Measurements from ENCODE around the gene CTXN3. TPM values are rescaled to one million over a fixed set of nuclear protein-coding genes. Genes with fewer than 3 reads are reported as not detected.

CTXN3 gene
- total RNA-seq, 1 donor from 2014 or later = not detected

GRCh38 chr5:127686424-127686823 lies 37.5 kb downstream of the CTXN3 start:
- TF ChIP-seq CTCF (IDR thresholded peaks at IDR 0.05) = no peak
- TF ChIP-seq EZH2phosphoT487 (IDR thresholded peaks at IDR 0.05) = no peak
- TF ChIP-seq EZH2 (IDR thresholded peaks at IDR 0.05) = no peak
- H3K27ac ChIP-seq = no peak overlapping the region
- H3K9me3 Mint-ChIP-seq = no peaks in the 10 kb centered on the region
- no peak overlapping the region for H3K4me3 ChIP-seq
- H3F3A ChIP-seq (ENCODE audit: low read depth) = no peaks in the 10 kb centered on the region
- no peaks in the 10 kb centered on the region for H3K27me3 Mint-ChIP-seq (ENCODE audit: insufficient read depth, low read depth)
- no peak overlapping the region for H3K9ac ChIP-seq
- no peaks in the 10 kb centered on the region for H3K36me3 ChIP-seq
- no peaks in the 10 kb centered on the region for H3K27me3 ChIP-seq
- no peaks in the 10 kb centered on the region for H3K9me3 ChIP-seq (ENCODE audit: low read depth)
- peak overlapping the region; percentile 15 for H2AFZ ChIP-seq (replicated peaks)
- no peaks in the 10 kb centered on the region for H4K20me1 ChIP-seq (ENCODE audit: low read depth)
- H3K4me1 ChIP-seq = no peaks in the 10 kb centered on the region
- H3K79me2 ChIP-seq (ENCODE audit: low read depth) = no peaks in the 10 kb centered on the region
- H3K36me3 Mint-ChIP-seq = no peaks in the 10 kb centered on the region
- no peak overlapping the region for H3K4me3 Mint-ChIP-seq
- H3K27ac Mint-ChIP-seq = no peak overlapping the region
- no peak overlapping the region for H3K4me2 ChIP-seq
- no peaks in the 10 kb centered on the region for H3K4me1 Mint-ChIP-seq
- no peak for DNase-seq (ENCODE audit: low spot score)

GRCh38 chr5:127694518-127695171 lies 45.8 kb downstream of the CTXN3 start:
- H3K27ac ChIP-seq = no peak overlapping the region
- H3K4me2 ChIP-seq = no peak overlapping the region
- TF ChIP-seq EZH2 (IDR thresholded peaks at IDR 0.05) (no peak), EZH2phosphoT487 (IDR thresholded peaks at IDR 0.05) (no peak), CTCF (IDR thresholded peaks at IDR 0.05) (no peak)
- no peaks in the 10 kb centered on the region for H3K79me2 ChIP-seq (ENCODE audit: low read depth)
- Mint-ChIP-seq H3K27ac (no peak overlapping the region), H3K27me3 (ENCODE audit: insufficient read depth, low read depth) (no peaks in the 10 kb centered on the region), H3K4me1 (no peaks in the 10 kb centered on the region), H3K4me3 (no peak overlapping the region), H3K9me3 (no peaks in the 10 kb centered on the region), H3K36me3 (no peaks in the 10 kb centered on the region)
- DNase-seq (ENCODE audit: low spot score) = no peak
- no peak overlapping the region for H2AFZ ChIP-seq (replicated peaks)
- H3K36me3 ChIP-seq = no peaks in the 10 kb centered on the region
- no peak overlapping the region for H3K9ac ChIP-seq
- peaks cover 2% of the 10 kb centered on the region for H3K4me1 ChIP-seq
- H3K4me3 ChIP-seq = no peak overlapping the region
- H3K9me3 ChIP-seq (ENCODE audit: low read depth) = no peaks in the 10 kb centered on the region
- H3F3A ChIP-seq (ENCODE audit: low read depth) = no peaks in the 10 kb centered on the region
- no peaks in the 10 kb centered on the region for H3K27me3 ChIP-seq
- H4K20me1 ChIP-seq (ENCODE audit: low read depth) = no peaks in the 10 kb centered on the region

GRCh38 chr5:127695346-127695745 lies 46.5 kb downstream of the CTXN3 start:
- Mint-ChIP-seq H3K9me3 (no peaks in the 10 kb centered on the region), H3K27me3 (ENCODE audit: insufficient read depth, low read depth) (no peaks in the 10 kb centered on the region), H3K4me1 (peaks cover under 1% of the 10 kb centered on the region), H3K4me3 (no peak overlapping the region), H3K36me3 (no peaks in the 10 kb centered on the region), H3K27ac (no peak overlapping the region)
- Histone ChIP-seq H3K9ac (no peak overlapping the region), H3K27ac (no peak overlapping the region), H3K4me2 (no peak overlapping the region), H3K36me3 (no peaks in the 10 kb centered on the region), H3K79me2 (ENCODE audit: low read depth) (no peaks in the 10 kb centered on the region), H3K9me3 (ENCODE audit: low read depth) (no peaks in the 10 kb centered on the region), H2AFZ (replicated peaks) (no peak overlapping the region), H4K20me1 (ENCODE audit: low read depth) (peaks cover 4% of the 10 kb centered on the region), H3K27me3 (no peaks in the 10 kb centered on the region), H3K4me3 (no peak overlapping the region), H3K4me1 (peaks cover 8% of the 10 kb centered on the region), H3F3A (ENCODE audit: low read depth) (peaks cover 6% of the 10 kb centered on the region)
- no peak for TF ChIP-seq EZH2 (IDR thresholded peaks at IDR 0.05)
- no peak for TF ChIP-seq EZH2phosphoT487 (IDR thresholded peaks at IDR 0.05)
- no peak for TF ChIP-seq CTCF (IDR thresholded peaks at IDR 0.05)
- no peak for DNase-seq (ENCODE audit: low spot score)

Measured in neural progenitor cell (in vitro differentiated cells).